Stimulated activated CD4-positive, alpha-beta T cell treated with anti-CD3 and anti-CD28 coated beads, Interleukin-12 subunit alpha, Interleukin-12 subunit beta, amount 100 ng/mL, for 24 hours (primary cell): ENCODE data around the gene GJB1.
"Not testable (repeated sequence)": the region's sequence is repeated elsewhere in the genome, so short reads cannot be mapped to it uniquely, and the experiment has no call there.

Experiments
- DNase-seq, 2 experiments: peaks; one replicate each; pipeline ENCODE4 v3.0.0-alpha.2; 2020; ENCODE audit warnings: low read depth in 2 of 2

The GJB1 gene

DNA sequence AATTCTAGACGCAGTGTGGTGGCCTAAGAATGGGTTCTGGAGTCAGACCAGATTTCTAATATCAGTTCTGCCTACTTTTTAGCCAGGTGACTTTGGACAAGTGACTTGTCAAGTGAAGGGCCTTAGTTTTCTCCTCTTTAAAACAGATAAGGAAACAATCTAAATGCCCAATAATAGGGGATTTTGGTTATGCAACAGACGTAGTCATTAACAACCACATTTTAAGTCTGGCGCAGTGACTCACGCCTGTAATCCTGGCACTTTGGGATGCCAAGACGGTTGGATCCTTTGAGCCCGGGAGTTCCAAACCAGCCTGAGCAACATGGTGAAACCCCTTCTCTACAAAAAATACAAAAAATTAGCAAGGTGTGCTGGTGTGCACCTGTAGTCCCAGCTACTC, 33.0 kb downstream of the GJB1 start:
- no peak for DNase-seq

- no peak for DNase-seq
Measured at GRCh38 chrX:71256856-71257255, 33.8 kb downstream of the GJB1 start.

DNA sequence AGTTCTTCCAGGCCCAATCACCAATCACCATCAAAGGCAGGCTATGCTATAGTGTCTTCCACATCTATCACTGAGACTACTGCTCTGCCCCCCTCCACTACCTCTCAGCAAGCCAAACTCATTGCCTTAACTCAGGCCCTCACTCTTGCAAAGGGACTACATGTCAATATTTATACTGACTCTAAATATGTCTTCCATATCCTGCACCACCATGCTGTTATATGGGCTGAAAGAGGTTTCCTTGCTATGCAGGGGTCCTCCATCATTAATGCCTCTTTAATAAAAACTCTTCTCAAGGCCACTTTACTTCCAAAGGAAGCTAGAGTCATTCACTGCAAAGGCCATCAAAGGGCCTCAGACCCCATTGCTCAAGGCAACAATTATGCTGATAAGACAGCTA, 45.6 kb downstream of the GJB1 start:
- not testable (repeated sequence) for DNase-seq

DNA sequence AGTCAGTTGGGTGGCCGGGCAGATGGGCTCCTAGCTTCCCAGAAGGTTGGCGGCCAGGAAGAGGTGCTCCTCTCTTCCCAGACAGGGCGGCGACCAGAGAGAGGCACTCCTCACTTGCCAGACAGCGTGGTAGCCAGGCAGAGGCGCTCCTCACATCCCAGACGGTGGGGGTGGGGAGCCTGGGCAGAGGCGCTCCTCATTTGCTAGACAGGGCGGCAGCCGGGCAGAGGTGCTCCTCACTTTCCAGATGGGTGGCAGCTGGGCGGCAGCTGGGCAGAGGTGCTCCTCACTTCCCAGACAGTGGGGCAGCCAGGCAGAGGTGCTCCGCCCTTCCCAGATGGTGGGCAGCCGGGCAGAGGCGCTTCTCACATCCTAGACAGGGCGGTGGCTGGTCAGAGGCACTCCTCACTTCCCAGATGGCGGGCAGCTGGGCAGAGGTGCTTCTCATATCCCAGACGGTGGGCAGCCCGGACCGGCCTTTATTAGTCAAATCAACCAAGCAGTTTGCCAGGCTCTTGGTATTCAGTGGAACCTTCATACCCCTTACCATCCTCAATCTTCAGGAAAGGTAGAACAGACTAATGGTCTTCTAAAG, 46.9 kb downstream of the GJB1 start:
- DNase-seq: no peak

DNA sequence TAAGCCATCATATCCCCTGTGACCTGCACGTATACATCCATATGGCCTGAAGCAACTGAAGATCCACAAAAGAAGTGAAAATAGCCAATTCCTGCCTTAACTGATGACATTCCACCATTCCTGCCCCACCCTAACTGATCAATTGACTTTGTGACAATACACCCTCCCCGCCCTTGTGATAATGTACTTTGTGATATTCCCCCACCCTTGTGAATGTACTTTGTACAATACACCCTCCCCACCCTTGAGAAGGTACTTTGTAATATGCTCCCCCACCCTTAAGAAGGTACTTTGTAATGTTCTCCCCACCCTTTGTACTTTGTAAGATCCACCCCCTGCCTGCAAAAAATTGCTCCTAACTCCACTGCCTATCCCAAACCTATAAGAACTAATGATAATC, 49.3 kb downstream of the GJB1 start:
- not testable (repeated sequence) for DNase-seq
